ENCODE data around the gene BICC1.

The BICC1 gene

GRCh38 chr10:58755677-58756076 lies 243.0 kb downstream of the BICC1 start:
- no peak for DNase-seq

- no peak for DNase-seq
These were observed 243.6 kb downstream of the BICC1 start for GRCh38 chr10:58756130-58756719.

- no peak for DNase-seq
These were observed 244.8 kb downstream of the BICC1 start for GRCh38 chr10:58757352-58758065.

GRCh38 chr10:58758321-58758720 lies 245.6 kb downstream of the BICC1 start:
- no peak for DNase-seq

- no peak for DNase-seq
These were observed 251.5 kb downstream of the BICC1 start for GRCh38 chr10:58764087-58764747.

GRCh38 chr10:58765910-58766309 lies 253.2 kb downstream of the BICC1 start:
- DNase-seq = no peak

DNA sequence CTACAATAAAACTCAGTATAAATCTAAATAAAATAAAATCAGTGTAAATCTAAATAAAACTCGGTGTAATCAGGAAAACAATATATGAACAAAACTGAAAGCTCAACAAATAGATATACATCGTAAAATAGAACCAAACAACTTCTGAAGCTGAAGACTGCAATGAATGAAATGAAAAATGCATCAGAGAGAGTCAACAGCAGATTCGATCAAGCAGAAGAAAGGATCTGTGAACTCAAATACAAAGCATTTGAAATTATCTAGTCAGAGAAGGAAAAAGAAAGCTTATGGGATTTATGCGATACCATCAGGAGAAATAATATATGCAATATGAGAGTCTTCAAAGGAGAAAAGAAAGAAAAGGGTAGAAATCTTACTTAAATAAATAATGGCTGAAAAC lies 255.0 kb downstream of the BICC1 start:
- DNase-seq = no peak

GRCh38 chr10:58771863-58772262 lies 259.2 kb downstream of the BICC1 start:
- no peak for DNase-seq

DNA sequence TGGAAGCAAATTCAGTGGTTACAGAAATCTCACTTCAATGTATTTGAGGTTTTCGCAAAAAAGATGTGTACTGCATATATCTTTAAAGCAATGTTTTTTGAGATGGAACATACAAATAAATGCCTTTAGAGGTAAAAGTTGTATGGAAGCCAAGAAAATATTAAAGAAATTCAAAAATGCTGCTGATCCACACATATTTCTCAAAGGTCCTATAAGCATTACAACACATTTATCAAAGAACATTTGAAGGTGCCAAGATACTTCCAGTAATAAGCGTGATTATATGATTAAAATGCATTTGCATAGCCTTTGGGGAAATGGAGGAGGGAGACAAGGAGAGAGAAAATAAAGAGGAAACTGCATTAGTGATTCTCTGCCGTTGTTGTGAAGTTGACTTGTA lies 260.1 kb downstream of the BICC1 start:
- no peak for DNase-seq

DNA sequence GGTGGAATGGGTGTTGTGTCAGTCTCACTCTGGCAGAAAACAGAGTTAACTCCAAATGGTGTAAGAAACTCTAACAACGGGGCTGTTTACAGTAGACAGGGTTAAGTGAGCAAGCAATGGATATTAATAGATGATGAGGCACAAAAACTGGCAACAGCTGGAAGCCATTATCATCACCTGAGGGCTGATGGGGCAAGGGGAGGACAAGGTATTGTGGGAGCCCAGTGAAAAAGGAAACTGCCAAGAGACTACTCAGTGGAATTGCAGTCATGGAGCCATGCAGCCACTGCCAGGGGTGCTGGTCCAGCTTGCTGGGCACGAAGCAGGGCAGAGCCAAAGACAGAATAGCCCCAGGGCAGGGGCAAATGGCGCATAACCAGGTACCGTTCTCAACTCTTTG lies 260.7 kb downstream of the BICC1 start:
- DNase-seq = no peak

DNA sequence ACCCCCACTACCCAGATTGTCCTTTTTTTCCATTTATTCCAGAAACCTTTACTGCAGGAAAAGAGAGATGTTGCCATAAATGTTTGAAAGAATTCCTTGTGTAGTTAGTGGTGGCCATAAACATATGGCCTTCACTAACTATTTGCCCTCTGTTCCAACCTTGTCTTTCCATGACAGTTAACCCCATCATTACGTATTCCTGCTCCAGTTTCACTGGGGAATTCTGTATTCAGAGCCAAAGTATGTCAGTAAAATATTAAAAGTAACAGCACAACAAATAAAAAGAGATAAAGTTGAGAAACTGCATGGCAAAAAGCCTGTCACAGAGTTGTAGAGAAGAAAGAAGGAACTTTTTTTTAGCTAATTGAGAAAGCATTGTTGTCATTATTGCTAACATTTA lies 261.3 kb downstream of the BICC1 start:
- no peak for DNase-seq

DNA sequence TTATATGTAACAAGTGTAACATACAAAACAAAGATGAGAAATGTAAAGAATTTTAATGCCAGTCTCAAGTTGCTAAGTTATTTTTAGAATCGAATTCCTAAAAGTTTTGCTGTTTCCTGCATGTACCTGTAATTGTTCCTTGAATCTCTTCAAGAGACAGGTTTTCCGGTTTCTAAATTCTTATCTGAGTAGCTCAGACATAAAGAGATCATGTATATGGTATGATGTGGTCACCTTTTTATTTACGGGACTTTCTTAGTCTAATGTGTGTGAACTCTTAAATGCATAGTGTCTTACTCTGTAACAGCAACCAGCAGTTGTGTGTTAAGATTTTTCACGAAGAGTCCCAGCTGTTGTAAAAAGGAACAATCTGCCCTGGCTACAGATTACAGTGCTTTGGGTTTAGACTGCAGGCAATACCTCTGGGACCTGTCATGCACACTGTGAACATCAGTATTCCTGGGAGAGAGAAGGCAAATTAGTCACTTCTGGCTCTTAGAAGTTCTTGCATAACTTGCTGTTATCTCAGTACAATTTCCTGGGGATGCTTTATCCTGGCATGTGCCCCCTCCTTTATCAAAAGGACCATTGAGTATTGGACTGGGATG lies 263.4 kb downstream of the BICC1 start:
- DNase-seq = no peak

- no peak for DNase-seq
These were observed 264.1 kb downstream of the BICC1 start for GRCh38 chr10:58776568-58777318.

DNA sequence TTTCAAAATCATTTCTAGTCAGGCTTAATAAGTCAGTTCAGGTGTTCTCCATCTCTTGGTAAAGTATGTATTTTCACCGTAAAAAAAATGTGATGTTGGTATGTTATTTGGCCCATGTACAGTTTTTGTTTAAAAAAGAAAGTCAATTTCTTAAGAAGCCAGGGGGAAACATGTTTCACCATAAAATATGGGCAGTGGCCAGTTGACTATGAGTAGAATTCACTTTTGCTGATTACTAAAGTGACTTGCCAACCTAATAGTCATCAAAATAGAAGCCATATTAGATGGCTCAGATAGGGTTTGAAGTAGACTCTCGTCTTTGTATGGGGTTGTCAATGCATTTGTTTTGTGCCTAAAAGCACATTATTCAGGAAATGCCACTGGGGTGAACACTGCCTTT lies 266.3 kb downstream of the BICC1 start:
- no peak for DNase-seq

DNA sequence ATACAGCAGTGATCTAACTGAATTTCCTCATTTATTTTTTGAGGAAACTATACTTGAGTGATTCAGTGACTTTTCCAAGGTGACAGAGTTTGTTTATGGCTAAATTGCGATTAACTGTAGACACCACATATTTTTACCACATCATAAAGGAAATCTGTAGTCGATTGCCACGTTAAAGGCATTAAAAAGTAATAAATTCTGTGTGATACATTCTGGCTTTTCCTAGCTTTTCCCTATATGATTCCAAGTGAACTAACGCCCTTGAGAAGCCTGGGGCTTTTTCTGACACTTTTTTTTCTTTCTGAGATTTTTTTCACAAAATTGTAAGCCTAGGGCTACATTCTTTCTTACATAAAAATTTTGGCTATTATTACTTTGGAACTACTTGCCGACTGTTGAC lies 266.9 kb downstream of the BICC1 start:
- DNase-seq = no peak

DNA sequence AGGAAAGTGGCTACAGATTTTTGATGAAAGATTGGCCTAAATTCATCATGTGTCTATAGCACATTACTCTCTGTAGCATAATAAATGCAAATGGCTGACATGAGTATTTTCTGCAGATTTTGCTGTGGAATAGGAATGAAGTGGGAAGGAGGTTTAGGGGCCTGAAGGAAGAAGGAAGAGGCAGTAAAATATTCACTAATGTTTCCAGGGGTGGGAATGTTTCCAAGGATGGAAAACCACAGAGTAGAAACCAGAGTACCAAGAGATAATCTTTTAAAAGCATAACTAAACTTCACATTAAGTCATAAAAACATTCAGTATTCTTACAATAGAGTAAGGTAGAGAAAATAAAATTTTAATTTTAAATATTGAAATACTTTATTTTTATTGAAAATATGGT lies 267.8 kb downstream of the BICC1 start:
- no peak for DNase-seq

GRCh38 chr10:58781873-58782488 lies 269.3 kb downstream of the BICC1 start:
- no peak for DNase-seq

- DNase-seq = no peak
These were observed 270.5 kb downstream of the BICC1 start for GRCh38 chr10:58782876-58783851.

- no peak for DNase-seq
These were observed 271.7 kb downstream of the BICC1 start for GRCh38 chr10:58784361-58784760.

- no peak for DNase-seq
These were observed 272.7 kb downstream of the BICC1 start for GRCh38 chr10:58785354-58785753.

- no peak for DNase-seq
These were observed 278.5 kb downstream of the BICC1 start for GRCh38 chr10:58791137-58791536.

DNA sequence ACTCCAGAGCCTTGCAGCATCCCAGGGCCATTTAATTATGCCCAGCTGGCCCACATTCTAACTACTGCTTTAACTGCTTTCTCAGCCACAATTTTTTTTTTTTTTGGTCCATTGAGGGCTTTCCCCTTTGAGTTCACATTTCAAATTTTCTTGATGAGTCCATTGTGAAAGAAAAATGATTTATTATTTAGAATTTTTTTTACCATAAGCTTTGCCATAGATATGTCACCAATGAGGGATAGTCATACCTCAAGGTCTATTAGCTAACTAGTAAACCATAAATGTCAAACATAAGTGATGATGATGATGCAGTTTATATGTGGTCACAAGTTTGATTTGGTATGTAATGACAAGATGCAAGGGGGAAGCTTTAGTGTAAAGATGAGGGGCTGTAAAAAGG lies 282.9 kb downstream of the BICC1 start:
- DNase-seq = no peak
